Measurements from ENCODE around the gene MESD. TPM values are rescaled to one million over a fixed set of nuclear protein-coding genes. Genes with fewer than 3 reads are reported as not detected.
"Not testable (repeated sequence)": the region's sequence is repeated elsewhere in the genome, so short reads cannot be mapped to it uniquely, and the experiment has no call there.

The MESD gene
- total RNA-seq, 2 experiments from 2014 or later = 28.0 to 28.4 TPM

- Mint-ChIP-seq H3K4me3 (no peak overlapping the region), H3K4me1 (peaks cover 31% of the 10 kb centered on the region), H3K27ac (peak overlapping the region; percentile 15), H3K27me3 (no peaks in the 10 kb centered on the region), H3K36me3 (peaks cover 12% of the 10 kb centered on the region), H3K9me3 (no peaks in the 10 kb centered on the region)
- POLR2A ChIA-PET = interaction anchor here (0.6 to 1.9 kb wide), 2 partner anchors 24 to 116 kb away, joined by 3 to 5 read pairs; no protein-coding TSS in a partner anchor
- DNase-seq (no peak), ATAC-seq (ENCODE audit: low read depth) (no peak)
Measured at GRCh38 chr15:80976851-80977250, 12.8 kb downstream of the MESD start.

GRCh38 chr15:80974914-80975313 is 14.7 kb downstream of the MESD start:
- Mint-ChIP-seq H3K9me3 (no peaks in the 10 kb centered on the region), H3K27ac (no peak overlapping the region), H3K4me3 (no peak overlapping the region), H3K4me1 (peaks cover 31% of the 10 kb centered on the region), H3K36me3 (peaks cover 11% of the 10 kb centered on the region), H3K27me3 (no peaks in the 10 kb centered on the region)
- no peak for DNase-seq
- no peak for ATAC-seq (ENCODE audit: low read depth)
- POLR2A ChIA-PET = no interaction called here

GRCh38 chr15:80972276-80972675 is 17.3 kb downstream of the MESD start:
- H3K4me3 Mint-ChIP-seq = no peak overlapping the region
- no peaks in the 10 kb centered on the region for H3K9me3 Mint-ChIP-seq
- H3K4me1 Mint-ChIP-seq = peaks cover 19% of the 10 kb centered on the region
- peaks cover 9% of the 10 kb centered on the region for H3K36me3 Mint-ChIP-seq
- H3K27ac Mint-ChIP-seq = no peak overlapping the region
- ATAC-seq (ENCODE audit: low read depth) (no peak), DNase-seq (no peak)
- POLR2A ChIA-PET = no interaction called here
- no peaks in the 10 kb centered on the region for H3K27me3 Mint-ChIP-seq

GRCh38 chr15:80971143-80971542 is 18.5 kb downstream of the MESD start:
- no peak for ATAC-seq (ENCODE audit: low read depth)
- Mint-ChIP-seq H3K9me3 (no peaks in the 10 kb centered on the region), H3K27me3 (no peaks in the 10 kb centered on the region), H3K27ac (peak overlapping the region; percentile 9), H3K4me1 (peaks cover 11% of the 10 kb centered on the region), H3K4me3 (no peak overlapping the region), H3K36me3 (peaks cover 3% of the 10 kb centered on the region)
- no peak for DNase-seq
- POLR2A ChIA-PET = no interaction called here

- H3K27ac Mint-ChIP-seq = no peak overlapping the region
- no peaks in the 10 kb centered on the region for H3K9me3 Mint-ChIP-seq
- no peaks in the 10 kb centered on the region for H3K27me3 Mint-ChIP-seq
- POLR2A ChIA-PET = no interaction called here
- ATAC-seq (ENCODE audit: low read depth) (no peak), DNase-seq (no peak)
- H3K36me3 Mint-ChIP-seq = peaks cover 3% of the 10 kb centered on the region
- H3K4me1 Mint-ChIP-seq = peaks cover 11% of the 10 kb centered on the region
- H3K4me3 Mint-ChIP-seq = no peak overlapping the region
Measured at GRCh38 chr15:80970658-80971057, 19.0 kb downstream of the MESD start.

- H3K27me3 Mint-ChIP-seq = no peaks in the 10 kb centered on the region
- peak; percentile 45 for DNase-seq
- peaks cover 8% of the 10 kb centered on the region for H3K36me3 Mint-ChIP-seq
- peaks cover 5% of the 10 kb centered on the region for H3K4me1 Mint-ChIP-seq
- peak; percentile 56 for ATAC-seq (ENCODE audit: low read depth)
- no peak overlapping the region for H3K4me3 Mint-ChIP-seq
- H3K27ac Mint-ChIP-seq = no peak overlapping the region
- POLR2A ChIA-PET = no interaction called here
- no peaks in the 10 kb centered on the region for H3K9me3 Mint-ChIP-seq
Measured at GRCh38 chr15:80970018-80970657, 19.5 kb downstream of the MESD start.

GRCh38 chr15:80969316-80969715 is 20.3 kb downstream of the MESD start:
- POLR2A ChIA-PET = no interaction called here
- peaks cover 6% of the 10 kb centered on the region for H3K4me1 Mint-ChIP-seq
- H3K36me3 Mint-ChIP-seq = peaks cover 15% of the 10 kb centered on the region
- ATAC-seq (ENCODE audit: low read depth) (no peak), DNase-seq (no peak)
- no peaks in the 10 kb centered on the region for H3K27me3 Mint-ChIP-seq
- no peaks in the 10 kb centered on the region for H3K9me3 Mint-ChIP-seq
- H3K27ac Mint-ChIP-seq = no peak overlapping the region
- H3K4me3 Mint-ChIP-seq = no peak overlapping the region

GRCh38 chr15:80967991-80968510 is 21.6 kb downstream of the MESD start:
- peaks cover 7% of the 10 kb centered on the region for H3K4me1 Mint-ChIP-seq
- H3K9me3 Mint-ChIP-seq = no peaks in the 10 kb centered on the region
- POLR2A ChIA-PET = no interaction called here
- H3K4me3 Mint-ChIP-seq = no peak overlapping the region
- ATAC-seq (ENCODE audit: low read depth) = no peak
- H3K36me3 Mint-ChIP-seq = peaks cover 24% of the 10 kb centered on the region
- no peaks in the 10 kb centered on the region for H3K27me3 Mint-ChIP-seq
- H3K27ac Mint-ChIP-seq = no peak overlapping the region
- no peak for DNase-seq

- H3K9me3 Mint-ChIP-seq = no peaks in the 10 kb centered on the region
- peaks cover 30% of the 10 kb centered on the region for H3K36me3 Mint-ChIP-seq
- no peaks in the 10 kb centered on the region for H3K27me3 Mint-ChIP-seq
- H3K4me3 Mint-ChIP-seq = no peak overlapping the region
- no peak for ATAC-seq (ENCODE audit: low read depth)
- no peak overlapping the region for H3K27ac Mint-ChIP-seq
- peaks cover 12% of the 10 kb centered on the region for H3K4me1 Mint-ChIP-seq
- DNase-seq = no peak
- POLR2A ChIA-PET = no interaction called here
Measured at GRCh38 chr15:80967451-80967850, 22.2 kb downstream of the MESD start.

- H3K4me3 Mint-ChIP-seq = no peak overlapping the region
- H3K9me3 Mint-ChIP-seq = no peaks in the 10 kb centered on the region
- ATAC-seq (ENCODE audit: low read depth) = no peak
- POLR2A ChIA-PET = no interaction called here
- no peaks in the 10 kb centered on the region for H3K27me3 Mint-ChIP-seq
- H3K27ac Mint-ChIP-seq = no peak overlapping the region
- peaks cover 16% of the 10 kb centered on the region for H3K4me1 Mint-ChIP-seq
- H3K36me3 Mint-ChIP-seq = peaks cover 39% of the 10 kb centered on the region
- DNase-seq = no peak
Measured at GRCh38 chr15:80966431-80967197, 23.0 kb downstream of the MESD start.

- H3K9me3 Mint-ChIP-seq; DNase-seq; ATAC-seq (ENCODE audit: low read depth); POLR2A ChIA-PET; H3K27ac Mint-ChIP-seq; H3K4me3 Mint-ChIP-seq; H3K27me3 Mint-ChIP-seq: not testable (repeated sequence)
- Mint-ChIP-seq H3K4me1 (peaks cover 16% of the 10 kb centered on the region), H3K36me3 (peaks cover 45% of the 10 kb centered on the region)
Measured at GRCh38 chr15:80965454-80965853, 24.2 kb downstream of the MESD start.

- Mint-ChIP-seq H3K4me1 (peaks cover 12% of the 10 kb centered on the region), H3K4me3 (no peak overlapping the region), H3K27me3 (no peaks in the 10 kb centered on the region), H3K27ac (no peak overlapping the region), H3K36me3 (peaks cover 40% of the 10 kb centered on the region), H3K9me3 (no peaks in the 10 kb centered on the region)
- POLR2A ChIA-PET = interaction anchor here (0.6 kb wide), 1 partner anchor 9 kb away, joined by 3 read pairs; no protein-coding TSS in a partner anchor
- no peak for ATAC-seq (ENCODE audit: low read depth)
- no peak for DNase-seq
Measured at GRCh38 chr15:80958818-80959495, 30.7 kb downstream of the MESD start.

- peaks cover 34% of the 10 kb centered on the region for H3K36me3 Mint-ChIP-seq
- POLR2A ChIA-PET = no interaction called here
- no peak for ATAC-seq (ENCODE audit: low read depth)
- no peak overlapping the region for H3K4me3 Mint-ChIP-seq
- no peak overlapping the region for H3K27ac Mint-ChIP-seq
- no peaks in the 10 kb centered on the region for H3K9me3 Mint-ChIP-seq
- DNase-seq = no peak
- peaks cover 12% of the 10 kb centered on the region for H3K4me1 Mint-ChIP-seq
- H3K27me3 Mint-ChIP-seq = no peaks in the 10 kb centered on the region
Measured at GRCh38 chr15:80957976-80958375, 31.6 kb downstream of the MESD start.

Data from activated naive CD8-positive, alpha-beta T cell treated with anti-CD3 and anti-CD28 coated beads, Interleukin-2, amount 10 ng/mL, durations not matched to agents 7 days and 5 days (primary cell).